ENCODE results near the gene HES6. TPM values are rescaled to one million over a fixed set of nuclear protein-coding genes. Genes with fewer than 3 reads are reported as not detected.
A peak's percentile ranks its signal among the peaks of the same experiment; 100 is the strongest.

Gene HES6
- total RNA-seq, 1 donor from 2014 or later = 7.8 TPM

GRCh38 chr2:238284802-238285515 is 45.1 kb upstream of the HES6 start:
- peak overlapping the region in 2 of 3 donors; percentile 33 to 35 for H3K4me3 ChIP-seq (ENCODE audit: low read length in 3 of 3)
- no peaks in the 10 kb centered on the region for H3K27me3 ChIP-seq (ENCODE audit: control insufficient read depth in 3 of 3, insufficient read depth in 3 of 3, low read length in 3 of 3)
- H3K27ac ChIP-seq (ENCODE audit: low read depth, low read length) = peak overlapping the region; percentile 96
- H3K4me1 ChIP-seq (ENCODE audit: control insufficient read depth in 3 of 3, insufficient read depth in 3 of 3, low read length in 3 of 3) = peaks cover 62 to 80% (median 68%) of the 10 kb centered on the region in 3 donors
- H3K36me3 ChIP-seq (ENCODE audit: control insufficient read depth in 3 of 3, insufficient read depth in 3 of 3, low read length in 3 of 3) = peaks cover 0 to 5% (median under 1%) of the 10 kb centered on the region in 3 donors
- peak overlapping the region in 2 of 3 donors; percentile 50 to 99 for H3K9ac ChIP-seq (ENCODE audit: low read depth in 1 of 3, low read length in 3 of 3)
- H3K9me3 ChIP-seq (ENCODE audit: control insufficient read depth in 3 of 3, low read length in 3 of 3) = no peaks in the 10 kb centered on the region

DNA sequence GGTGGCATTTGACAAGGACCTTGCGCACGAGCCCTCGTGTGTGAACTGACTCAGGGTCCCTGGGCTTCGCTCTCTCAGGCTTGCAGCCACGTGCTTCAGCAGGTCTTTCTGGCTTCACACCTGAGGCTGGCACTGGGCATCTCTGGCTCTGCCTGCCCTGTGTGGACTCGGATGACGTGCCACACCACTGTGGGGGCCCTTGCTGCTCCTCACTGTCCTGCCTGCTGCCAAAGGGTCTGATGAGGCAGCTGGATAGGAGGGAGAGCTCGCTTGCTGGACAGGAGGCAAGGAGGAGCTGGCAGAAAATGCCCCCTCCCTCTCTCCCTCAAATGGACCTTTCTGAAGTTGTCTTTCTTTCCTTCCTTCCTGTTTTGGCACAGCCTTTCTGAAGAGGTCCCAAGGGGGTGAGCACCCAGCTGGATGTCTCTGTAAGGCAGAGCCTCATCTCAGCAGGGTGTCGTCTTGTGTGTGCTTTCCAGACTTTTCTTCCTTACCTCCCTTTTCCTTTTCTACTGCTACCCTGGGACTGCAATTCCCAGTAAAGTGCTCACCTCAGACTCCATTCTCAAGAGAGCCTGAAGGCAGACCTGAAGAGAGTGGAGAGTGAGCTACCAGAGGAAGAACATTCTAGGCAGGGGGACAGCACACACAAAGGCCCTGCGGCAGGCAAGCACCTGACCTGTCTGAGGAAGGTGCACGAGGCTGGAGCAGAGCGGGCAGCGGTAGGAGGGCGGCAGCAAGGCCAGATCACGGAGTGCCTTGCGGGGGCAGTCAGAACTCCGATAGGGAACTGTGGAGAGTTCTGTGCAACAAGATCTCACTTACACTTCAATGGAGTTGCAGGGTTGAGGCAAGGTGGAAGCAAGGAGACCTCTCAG is 43.3 kb upstream of the HES6 start:
- Histone ChIP-seq H3K9me3 (ENCODE audit: control insufficient read depth in 3 of 3, low read length in 3 of 3) (no peaks in the 10 kb centered on the region), H3K4me1 (ENCODE audit: control insufficient read depth in 3 of 3, insufficient read depth in 3 of 3, low read length in 3 of 3) (peaks cover 70 to 87% (median 77%) of the 10 kb centered on the region in 3 donors), H3K27me3 (ENCODE audit: control insufficient read depth in 3 of 3, insufficient read depth in 3 of 3, low read length in 3 of 3) (no peaks in the 10 kb centered on the region), H3K36me3 (ENCODE audit: control insufficient read depth in 3 of 3, insufficient read depth in 3 of 3, low read length in 3 of 3) (peaks cover 0 to 3% (median 3%) of the 10 kb centered on the region in 3 donors), H3K4me3 (ENCODE audit: low read length in 3 of 3) (peak overlapping the region in 1 of 3 donors; percentile 6), H3K27ac (ENCODE audit: low read depth, low read length) (no peak overlapping the region), H3K9ac (ENCODE audit: low read depth in 1 of 3, low read length in 3 of 3) (peak overlapping the region in 1 of 3 donors; percentile 25)

DNA sequence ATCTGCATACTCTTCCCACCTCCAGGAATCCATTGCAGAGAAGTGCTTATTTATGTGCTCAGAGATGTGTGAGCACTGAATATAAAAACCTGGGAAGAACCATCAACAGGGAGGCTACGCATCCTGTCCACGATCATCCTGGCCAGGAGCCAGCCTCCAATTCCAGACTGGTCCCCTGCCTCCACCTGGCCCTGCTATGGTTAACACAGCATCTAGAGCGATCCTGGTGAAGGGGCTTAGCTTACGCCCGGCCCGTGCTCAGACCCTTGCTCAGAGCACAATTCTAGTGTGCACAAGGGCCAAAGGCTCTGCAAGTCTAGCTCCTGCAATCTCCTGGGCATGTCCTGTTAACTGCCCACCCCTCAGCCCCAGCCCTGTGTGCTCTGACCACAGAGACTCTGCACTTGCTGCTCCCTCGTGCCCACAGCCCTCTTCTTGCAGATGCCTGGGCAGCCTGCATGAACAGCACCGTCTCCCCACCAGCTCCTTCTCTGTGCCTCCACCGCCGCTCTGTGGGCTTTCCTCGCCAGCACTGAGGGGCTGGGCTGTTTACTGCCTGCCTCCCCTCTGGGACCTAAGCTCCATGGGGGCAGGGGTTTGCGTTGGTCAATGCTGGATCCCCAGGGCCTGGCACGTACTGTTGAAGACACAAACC is 42.1 kb upstream of the HES6 start:
- H3K36me3 ChIP-seq (ENCODE audit: control insufficient read depth in 3 of 3, insufficient read depth in 3 of 3, low read length in 3 of 3) = peaks cover 1 to 11% (median 7%) of the 10 kb centered on the region in 3 donors
- H3K4me1 ChIP-seq (ENCODE audit: control insufficient read depth in 3 of 3, insufficient read depth in 3 of 3, low read length in 3 of 3) = peaks cover 60 to 81% (median 68%) of the 10 kb centered on the region in 3 donors
- H3K4me3 ChIP-seq (ENCODE audit: low read length in 3 of 3) = no peak overlapping the region
- H3K9me3 ChIP-seq (ENCODE audit: control insufficient read depth in 3 of 3, low read length in 3 of 3) = no peaks in the 10 kb centered on the region
- H3K27ac ChIP-seq (ENCODE audit: low read depth, low read length) = no peak overlapping the region
- H3K9ac ChIP-seq (ENCODE audit: low read depth in 1 of 3, low read length in 3 of 3) = no peak overlapping the region
- H3K27me3 ChIP-seq (ENCODE audit: control insufficient read depth in 3 of 3, insufficient read depth in 3 of 3, low read length in 3 of 3) = no peaks in the 10 kb centered on the region

DNA sequence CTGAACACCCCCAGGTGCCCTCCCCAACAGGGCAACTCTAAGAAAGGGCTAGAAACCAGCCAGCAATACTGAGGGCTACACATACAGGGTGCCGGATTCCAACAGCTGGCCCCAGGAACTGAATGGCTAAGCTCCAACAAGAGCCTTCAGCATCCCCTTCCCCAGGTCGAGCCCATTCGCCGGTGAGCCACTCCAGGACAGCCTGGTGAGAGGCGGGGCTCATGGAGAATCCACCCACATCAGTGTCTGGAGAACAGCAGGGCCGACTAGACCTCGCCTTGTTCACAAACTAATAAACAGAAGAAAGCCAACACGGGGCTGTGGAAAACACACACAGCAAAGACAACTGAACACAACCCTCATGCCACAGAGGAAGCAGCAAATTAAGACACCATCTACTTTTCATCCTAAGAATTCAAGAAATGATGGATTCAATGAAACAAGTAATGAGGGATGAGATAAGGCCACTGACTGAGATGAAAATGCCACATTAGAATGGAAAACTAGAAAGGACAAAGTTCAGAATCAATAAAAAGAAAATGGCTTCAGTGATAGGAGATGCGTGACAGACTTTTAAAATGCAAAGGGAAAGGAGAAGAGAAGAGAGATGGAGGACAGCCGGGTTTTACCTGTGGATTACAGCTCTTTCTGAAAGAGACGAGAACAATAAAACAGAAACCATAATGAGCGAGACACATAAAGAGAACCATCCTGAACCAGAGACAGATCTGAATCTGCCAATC is 40.4 kb upstream of the HES6 start:
- no peaks in the 10 kb centered on the region for H3K9me3 ChIP-seq (ENCODE audit: control insufficient read depth in 3 of 3, low read length in 3 of 3)
- H3K27me3 ChIP-seq (ENCODE audit: control insufficient read depth in 3 of 3, insufficient read depth in 3 of 3, low read length in 3 of 3) = no peaks in the 10 kb centered on the region
- H3K4me1 ChIP-seq (ENCODE audit: control insufficient read depth in 3 of 3, insufficient read depth in 3 of 3, low read length in 3 of 3) = peaks cover 43 to 64% (median 51%) of the 10 kb centered on the region in 3 donors
- no peak overlapping the region for H3K9ac ChIP-seq (ENCODE audit: low read depth in 1 of 3, low read length in 3 of 3)
- no peak overlapping the region for H3K4me3 ChIP-seq (ENCODE audit: low read length in 3 of 3)
- peaks cover 16 to 26% (median 24%) of the 10 kb centered on the region in 3 donors for H3K36me3 ChIP-seq (ENCODE audit: control insufficient read depth in 3 of 3, insufficient read depth in 3 of 3, low read length in 3 of 3)
- no peak overlapping the region for H3K27ac ChIP-seq (ENCODE audit: low read depth, low read length)

DNA sequence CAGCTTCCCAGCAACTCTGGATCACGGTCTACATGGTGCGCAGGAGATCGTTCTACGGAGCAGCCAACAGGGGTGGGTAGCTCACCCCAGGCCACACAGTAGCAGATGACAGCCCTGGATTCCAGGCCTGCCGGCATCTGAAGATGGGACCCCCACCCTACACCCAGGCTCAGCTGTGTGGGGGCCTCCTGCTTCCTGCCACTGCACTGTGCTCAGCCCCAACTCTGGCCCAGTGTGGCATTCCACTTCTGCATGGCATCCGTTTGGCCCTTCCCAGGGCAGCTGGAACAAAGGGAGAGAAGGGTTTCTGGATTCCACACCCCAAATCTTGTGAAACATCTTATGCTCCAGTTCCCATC is 39.5 kb upstream of the HES6 start:
- Histone ChIP-seq H3K27ac (ENCODE audit: low read depth, low read length) (no peak overlapping the region), H3K9me3 (ENCODE audit: control insufficient read depth in 3 of 3, low read length in 3 of 3) (no peaks in the 10 kb centered on the region), H3K4me1 (ENCODE audit: control insufficient read depth in 3 of 3, insufficient read depth in 3 of 3, low read length in 3 of 3) (peaks cover 33 to 55% (median 42%) of the 10 kb centered on the region in 3 donors), H3K27me3 (ENCODE audit: control insufficient read depth in 3 of 3, insufficient read depth in 3 of 3, low read length in 3 of 3) (no peaks in the 10 kb centered on the region), H3K4me3 (ENCODE audit: low read length in 3 of 3) (no peak overlapping the region), H3K36me3 (ENCODE audit: control insufficient read depth in 3 of 3, insufficient read depth in 3 of 3, low read length in 3 of 3) (peaks cover 26 to 36% (median 33%) of the 10 kb centered on the region in 3 donors), H3K9ac (ENCODE audit: low read depth in 1 of 3, low read length in 3 of 3) (peak overlapping the region in 2 of 3 donors; percentile 21 to 54)

DNA sequence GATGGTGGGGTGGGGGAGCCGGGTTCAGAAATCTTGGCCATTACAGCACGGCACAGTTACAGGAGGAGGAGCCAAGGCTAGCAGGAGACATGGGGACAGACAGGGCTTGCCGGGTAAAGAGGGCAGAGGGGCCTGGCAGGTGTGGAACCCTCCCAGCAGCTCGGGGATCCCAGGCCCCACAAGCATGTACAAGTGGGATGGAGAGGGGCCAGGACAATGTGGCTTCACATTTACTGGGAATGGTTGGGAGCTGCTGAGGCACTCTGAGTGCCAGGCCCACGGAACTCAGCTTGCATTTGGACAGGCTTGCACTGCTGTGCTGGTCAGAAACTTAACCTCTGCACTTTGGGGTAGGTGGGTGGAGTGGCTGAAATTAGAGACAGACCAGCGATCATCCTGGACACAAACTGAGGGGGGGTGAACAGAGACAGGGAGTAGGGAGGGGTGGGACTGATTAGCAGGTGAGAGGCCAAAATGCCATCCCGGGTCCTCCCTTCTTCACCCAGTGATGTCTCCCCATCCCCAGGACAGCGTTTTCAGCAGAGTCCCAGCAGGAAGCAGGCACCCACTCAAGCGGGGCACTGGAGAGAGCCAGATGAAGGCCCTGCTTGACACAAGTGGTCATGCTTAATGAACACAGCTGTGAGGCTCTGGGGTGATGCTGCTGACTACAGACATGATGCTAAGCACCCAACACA is 38.9 kb upstream of the HES6 start:
- Histone ChIP-seq H3K9me3 (ENCODE audit: control insufficient read depth in 3 of 3, low read length in 3 of 3) (no peaks in the 10 kb centered on the region), H3K4me3 (ENCODE audit: low read length in 3 of 3) (peak overlapping the region in 1 of 3 donors; percentile 13), H3K4me1 (ENCODE audit: control insufficient read depth in 3 of 3, insufficient read depth in 3 of 3, low read length in 3 of 3) (peaks cover 30 to 52% (median 40%) of the 10 kb centered on the region in 3 donors), H3K27ac (ENCODE audit: low read depth, low read length) (peak overlapping the region; percentile 44), H3K27me3 (ENCODE audit: control insufficient read depth in 3 of 3, insufficient read depth in 3 of 3, low read length in 3 of 3) (no peaks in the 10 kb centered on the region), H3K36me3 (ENCODE audit: control insufficient read depth in 3 of 3, insufficient read depth in 3 of 3, low read length in 3 of 3) (peaks cover 30 to 41% (median 37%) of the 10 kb centered on the region in 3 donors), H3K9ac (ENCODE audit: low read depth in 1 of 3, low read length in 3 of 3) (peak overlapping the region in 2 of 3 donors; percentile 21 to 54)

- Histone ChIP-seq H3K4me3 (ENCODE audit: low read length in 3 of 3) (no peak overlapping the region), H3K27ac (ENCODE audit: low read depth, low read length) (no peak overlapping the region), H3K27me3 (ENCODE audit: control insufficient read depth in 3 of 3, insufficient read depth in 3 of 3, low read length in 3 of 3) (no peaks in the 10 kb centered on the region), H3K36me3 (ENCODE audit: control insufficient read depth in 3 of 3, insufficient read depth in 3 of 3, low read length in 3 of 3) (peaks cover 34 to 46% (median 44%) of the 10 kb centered on the region in 3 donors), H3K9me3 (ENCODE audit: control insufficient read depth in 3 of 3, low read length in 3 of 3) (no peaks in the 10 kb centered on the region), H3K9ac (ENCODE audit: low read depth in 1 of 3, low read length in 3 of 3) (no peak overlapping the region), H3K4me1 (ENCODE audit: control insufficient read depth in 3 of 3, insufficient read depth in 3 of 3, low read length in 3 of 3) (peaks cover 20 to 41% (median 29%) of the 10 kb centered on the region in 3 donors)
Observed at GRCh38 chr2:238277695-238278094, 37.9 kb upstream of the HES6 start.

- Histone ChIP-seq H3K27me3 (ENCODE audit: control insufficient read depth in 3 of 3, insufficient read depth in 3 of 3, low read length in 3 of 3) (no peaks in the 10 kb centered on the region), H3K9me3 (ENCODE audit: control insufficient read depth in 3 of 3, low read length in 3 of 3) (no peaks in the 10 kb centered on the region), H3K4me1 (ENCODE audit: control insufficient read depth in 3 of 3, insufficient read depth in 3 of 3, low read length in 3 of 3) (peaks cover 15 to 33% (median 18%) of the 10 kb centered on the region in 3 donors), H3K4me3 (ENCODE audit: low read length in 3 of 3) (no peak overlapping the region), H3K27ac (ENCODE audit: low read depth, low read length) (no peak overlapping the region), H3K36me3 (ENCODE audit: control insufficient read depth in 3 of 3, insufficient read depth in 3 of 3, low read length in 3 of 3) (peaks cover 63 to 70% (median 70%) of the 10 kb centered on the region in 3 donors), H3K9ac (ENCODE audit: low read depth in 1 of 3, low read length in 3 of 3) (no peak overlapping the region)
Observed at GRCh38 chr2:238274152-238274865, 34.5 kb upstream of the HES6 start.
